K562 (cell line): ENCODE data around the gene HES5. TPM values are rescaled to one million over a fixed set of nuclear protein-coding genes. Genes with fewer than 3 reads are reported as not detected.
A peak's percentile ranks its signal among the peaks of the same experiment; 100 is the strongest.

Experiments used
- ATAC-seq: fragments of 200-7000 bp; cut with Tn5 transposase; 3 replicates; pipeline ENCODE4 v1.9.1; 2020; ENCODE audit warnings: moderate library complexity
- BruUV-seq: library from RNA; stranded (reverse); fragments of 400-500 nt; replicated peaks from 2 replicates; lab custom pipeline; 2021; lab: Mats Ljungman, UMichigan
- CTCF ChIA-PET: fragments of 300-600 bp; formaldehyde crosslinking; extraction: SDS; loops from one replicate; lab custom pipeline; 2021; ENCODE audit warnings: low intra/inter-chr PET ratio; lab: Yijun Ruan, JAX
- POLR2A ChIA-PET: fragments of 300-600, 350-650 bp; sonication (Branson Sonifier 250); formaldehyde crosslinking; extraction: SDS; loops from one replicate; lab custom pipeline; 2021; ENCODE audit warnings: antibody characterized with exemption, inconsistent platforms; lab: Yijun Ruan, JAX
- DNase-seq, 4 experiments: peaks; one replicate each; pipeline versions ENCODE4 v3.0.0 to v3.0.0-alpha.2; 2011 to 2018; ENCODE audit warnings: low spot score in 3 of 4, mixed read lengths in 3 of 4; ENCODE audit errors: extremely low read depth in 1 of 4
- FAIRE-seq: peaks from 2 replicates; lab custom pipeline; 2011; peaks lifted over from hg19 to GRCh38; lab: Jason Lieb, UNC
- H2AFZ ChIP-seq: 2 replicates; pipeline ENCODE4 v1.6.0; 2011; ENCODE audit warnings: low read depth, low read length, control low read depth, inconsistent platforms
- H3K27ac ChIP-seq: fragments of 200-600 bp; 3 replicates; pipeline ENCODE4 v1.8.0; 2011; ENCODE audit warnings: low read depth, mild to moderate bottlenecking, control low read depth, inconsistent platforms, low read length, moderate library complexity, mixed read lengths; ENCODE audit errors: extremely low read depth
- H3K27me3 ChIP-seq, 2 experiments: fragments of 300-600 bp in 1 of 2; 2 replicates in 1 of 2; 3 replicates in 1 of 2; pipeline versions ENCODE4 v1.6.0 to v1.8.0; 2011; ENCODE audit warnings: inconsistent platforms in 2 of 2, low read length in 2 of 2, mild to moderate bottlenecking in 1 of 2, mixed read lengths in 1 of 2, moderate library complexity in 1 of 2; ENCODE audit not compliant: control insufficient read depth in 2 of 2, insufficient read depth in 2 of 2
- H3K36me3 ChIP-seq: fragments of 300-600 bp; 3 replicates; pipeline ENCODE4 v1.8.0; 2011; ENCODE audit warnings: mild to moderate bottlenecking, low read length, inconsistent platforms; ENCODE audit not compliant: control insufficient read depth, insufficient read depth
- H3K4me1 ChIP-seq, 2 experiments: fragments of 200-600 bp in 1 of 2; replicated peaks in 1 of 2; 2 replicates in 1 of 2; 3 replicates in 1 of 2; pipeline versions ENCODE4 v1.5.1 to v1.8.0; 2011; ENCODE audit warnings: inconsistent platforms in 2 of 2, low read length in 2 of 2, mild to moderate bottlenecking in 1 of 2, mixed read lengths in 1 of 2, moderate library complexity in 1 of 2; ENCODE audit not compliant: control insufficient read depth in 2 of 2, insufficient read depth in 2 of 2
- H3K4me2 ChIP-seq: 2 replicates; pipeline ENCODE4 v1.6.1; 2011; ENCODE audit warnings: low read length, control low read depth, inconsistent platforms, mixed read lengths; ENCODE audit not compliant: insufficient read depth
- H3K4me3 ChIP-seq: fragments of 200-600 bp; sonication (generic), shearing (Covaris generic); 2 replicates; pipeline ENCODE4 v1.5.1; 2016; ENCODE audit warnings: control low read depth, inconsistent platforms
- H3K79me2 ChIP-seq: fragments of 200-600 bp; 3 replicates; pipeline ENCODE4 v1.8.0; 2011; ENCODE audit warnings: low read length, inconsistent platforms; ENCODE audit not compliant: control insufficient read depth, insufficient read depth
- H3K9ac ChIP-seq, 2 experiments: 2 replicates each; pipeline versions ENCODE4 v1.6.0 to v1.6.1; 2011; ENCODE audit warnings: low read depth in 2 of 2, low read length in 2 of 2, control low read depth in 1 of 2, inconsistent platforms in 1 of 2, mild to moderate bottlenecking in 1 of 2, mixed read lengths in 1 of 2; ENCODE audit not compliant: insufficient read depth in 1 of 2
- H3K9me1 ChIP-seq: one replicate; pipeline ENCODE4 v1.6.0; 2011; ENCODE audit warnings: inconsistent platforms, mild to moderate bottlenecking, low read length, moderate library complexity; ENCODE audit not compliant: control insufficient read depth, insufficient read depth
- H3K9me3 ChIP-seq: replicated peaks from 2 replicates; pipeline ENCODE4 v1.5.1; 2011; ENCODE audit warnings: low read depth, low read length, inconsistent platforms; ENCODE audit not compliant: control insufficient read depth, insufficient read depth
- H4K20me1 ChIP-seq: replicated peaks from 2 replicates; pipeline ENCODE4 v1.6.1; 2011; ENCODE audit warnings: low read length, inconsistent platforms, mixed read lengths; ENCODE audit not compliant: control insufficient read depth, insufficient read depth
- BCOR ChIP-seq: fragments of 450-650 bp; IDR thresholded peaks from 2 replicates; pipeline ENCODE4 v1.6.1; 2016
- ESRRA ChIP-seq: fragments of 450-650 bp; IDR thresholded peaks from 2 replicates; pipeline ENCODE4 v1.6.1; 2014; ENCODE audit warnings: low read depth, mild to moderate bottlenecking, moderate library complexity, borderline replicate concordance
- ETS2 ChIP-seq: IDR thresholded peaks from 2 replicates; pipeline ENCODE4 v1.6.1; 2016; ENCODE audit warnings: borderline replicate concordance, missing genetic modification characterization, mild to moderate bottlenecking, moderate library complexity, missing compliant biosample characterization; ENCODE audit not compliant: poor library complexity, severe bottlenecking
- FOXA1 ChIP-seq: fragments of 450-650 bp; IDR thresholded peaks from 2 replicates; pipeline ENCODE4 v1.6.1; 2016; ENCODE audit warnings: mild to moderate bottlenecking, borderline replicate concordance
- HOMEZ ChIP-seq: fragments of 250-450 bp; sonication (Bioruptor Pico); IDR thresholded peaks from 2 replicates; pipeline ENCODE4 v1.4.0; 2020; ENCODE audit warnings: mild to moderate bottlenecking, moderate library complexity
- KAT8 ChIP-seq: fragments of 450-650 bp; IDR thresholded peaks from 2 replicates; pipeline ENCODE4 v1.6.1; 2016; ENCODE audit warnings: low read depth, mild to moderate bottlenecking
- KDM1A ChIP-seq, 2 experiments: fragments of 450-650 bp; IDR thresholded peaks; 2 replicates each; pipeline ENCODE4 v1.6.1; 2016; ENCODE audit warnings: mild to moderate bottlenecking in 2 of 2
- MYBL2 ChIP-seq, 2 experiments: fragments of 450-650 bp in 1 of 2; sonication (generic) in 1 of 2; formaldehyde crosslinking in 1 of 2; IDR thresholded peaks; 2 replicates each; pipeline versions ENCODE4 v1.6.1 to v1.8.1; 2017 to 2022; ENCODE audit warnings: borderline replicate concordance in 1 of 2, inconsistent platforms in 1 of 2, low read depth in 1 of 2, mild to moderate bottlenecking in 1 of 2, missing genetic modification reagents in 1 of 2, moderate library complexity in 1 of 2
- PCBP2 ChIP-seq: fragments of 200-400 bp; formaldehyde crosslinking; IDR thresholded peaks from 2 replicates; pipeline ENCODE4 v1.6.1; 2018; ENCODE audit warnings: low read length, low read depth, mild to moderate bottlenecking, moderate library complexity; ENCODE audit not compliant: poor library complexity, severe bottlenecking
- PRMT5 ChIP-seq: sonication (generic); formaldehyde crosslinking; IDR thresholded peaks from 2 replicates; pipeline ENCODE4 v1.5.0; 2020; ENCODE audit warnings: missing genetic modification reagents
- PTBP1 ChIP-seq: fragments of 200-400 bp; formaldehyde crosslinking; IDR thresholded peaks from 2 replicates; pipeline ENCODE4 v1.6.1; 2017; ENCODE audit warnings: low read depth, low read length
- TAF1 ChIP-seq: IDR thresholded peaks from 2 replicates; pipeline ENCODE4 v1.6.1; 2011; ENCODE audit warnings: mild to moderate bottlenecking, low read length, moderate library complexity; ENCODE audit not compliant: insufficient read depth, control insufficient read depth, severe bottlenecking; ENCODE audit errors: extremely low read depth
- TCF7 ChIP-seq: sonication (generic); IDR thresholded peaks from 2 replicates; pipeline ENCODE4 v1.6.1; 2016; ENCODE audit warnings: antibody characterized with exemption, borderline replicate concordance
- TCFL5 ChIP-seq: fragments of 250-450 bp; sonication (Bioruptor Pico); conservative IDR thresholded peaks from 2 replicates; pipeline ENCODE4 v1.6.1; 2021; ENCODE audit warnings: mild to moderate bottlenecking, moderate library complexity, matching md5 sums
- THAP12 ChIP-seq: fragments of 250-450 bp; sonication (Bioruptor Pico); IDR thresholded peaks from 2 replicates; pipeline ENCODE4 v1.9.0; 2021; ENCODE audit warnings: mild to moderate bottlenecking, inconsistent platforms
- USF2 ChIP-seq: sonication (generic); formaldehyde crosslinking; IDR thresholded peaks from 2 replicates; pipeline ENCODE4 v1.5.0; 2020; ENCODE audit warnings: missing genetic modification reagents
- WGBS: fragments of 100-300 bp; shearing (Covaris generic); methylation state at CpG from one replicate; pipeline ENCODE4 v1.1.6; 2016; ENCODE audit warnings: low coverage, mixed read lengths; ENCODE audit not compliant: insufficient coverage; ENCODE audit errors: missing lambda C conversion rate; 5-methylcytosine and 5-hydroxymethylcytosine counted together
- in situ Hi-C: fragments of 300-500 bp; cut with MboI; formaldehyde crosslinking; loops from 4 replicates; pipeline ENCODE4 v1.15.0; 2018; ENCODE audit warnings: inconsistent platforms, mixed read lengths
- intact Hi-C: fragments of 100-400 bp; cut with micrococcal nuclease; formaldehyde crosslinking; loops from 2 replicates; pipeline ENCODE4 v1.14.2; 2022
- polyA plus RNA-seq, 8 experiments: library from polyadenylated mRNA; depleted of rRNA in 4 of 8; stranded (reverse) in 5 of 8; unstranded in 3 of 8; fragments of >200 nt; fragmentation: Nextera tagmentation in 2 of 8; fragmentation: Illumina TruSeq in 1 of 8; extraction: Ambion mirVana in 2 of 8; extraction: Trizol in 1 of 8; gene quantifications; 2 replicates each; pipeline versions ENCODE4 v1.2.1 to v1.2.3, GENCODE V29; 2011 to 2014; ENCODE audit warnings: inconsistent platforms in 1 of 8, missing spikeins in 1 of 8
- total RNA-seq, 7 experiments: library from RNA; depleted of rRNA in 6 of 7; stranded (reverse); fragments of >200 nt in 6 of 7; fragmentation: Illumina TruSeq in 2 of 7; extraction: Trizol in 2 of 7; gene quantifications; 2 replicates each; pipeline versions ENCODE4 v1.2.1 to v1.2.3, GENCODE V29; 2011 to 2021; ENCODE audit warnings: low replicate concordance in 1 of 7

Gene HES5
- total and polyA plus RNA-seq, 9 of the 15 experiments (the other 6 are each of a cell fraction or from before 2014, with no cell fraction given), result not detected

DNA sequence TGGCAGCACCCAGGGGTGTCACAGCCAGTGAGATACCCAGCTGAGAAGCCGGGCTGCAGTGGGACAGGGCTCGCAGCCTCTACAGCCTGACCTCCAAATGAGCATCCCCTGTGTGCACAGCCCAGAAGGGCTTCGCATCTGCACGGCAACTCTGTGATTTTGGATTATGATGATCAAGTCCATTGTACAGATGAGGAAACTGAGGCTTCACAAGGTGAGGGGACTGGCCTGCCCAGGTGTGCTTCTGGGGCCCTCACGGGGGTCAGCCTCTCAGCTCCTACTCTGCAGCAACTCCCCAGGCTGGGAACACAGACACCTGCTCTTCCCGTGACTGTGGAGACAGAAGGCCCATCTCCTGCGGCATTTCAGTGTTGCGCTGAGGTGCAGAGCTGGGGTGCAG is 8.8 kb upstream of the HES5 start:
- peaks cover 33 to 78% of the 10 kb centered on the region in 2 experiments for H3K4me1 ChIP-seq
- H3K4me3 ChIP-seq, result no peak overlapping the region
- in situ Hi-C loops (loop anchor here (5.0 to 25.0 kb wide), 2 partner anchors 127 to 352 kb away; partner anchors contain the start of genes FAAP20 and PEX10), intact Hi-C loops (no loop called here)
- no peak for DNase-seq
- no peak overlapping the region for H2AFZ ChIP-seq
- H3K36me3 ChIP-seq, result no peaks in the 10 kb centered on the region
- H3K27ac ChIP-seq, result no peak overlapping the region
- H3K27me3 ChIP-seq, result peaks cover 10 to 38% of the 10 kb centered on the region in 2 experiments; a peak in 4 of 5 replicates
- H4K20me1 ChIP-seq, result no peaks in the 10 kb centered on the region
- ATAC-seq, result no peak
- CTCF ChIA-PET, result no interaction called here
- no peak overlapping the region for H3K9ac ChIP-seq
- no peak overlapping the region for H3K4me2 ChIP-seq
- H3K9me1 ChIP-seq, result peaks cover 3% of the 10 kb centered on the region
- BruUV-seq, result no TSS peak
- POLR2A ChIA-PET, result interaction anchor here (0.5 to 0.7 kb wide), 3 partner anchors 18 to 318 kb away, joined by 3 to 4 read pairs (median 3); no protein-coding TSS in a partner anchor
- H3K79me2 ChIP-seq, result no peaks in the 10 kb centered on the region
- H3K9me3 ChIP-seq, result no peaks in the 10 kb centered on the region
- no peak for FAIRE-seq
- WGBS, result 31% methylated on average over 8 of the region's 8 CpGs
- no peak for TF ChIP-seq MYBL2 (IDR thresholded peaks at IDR 0.05; ENCODE audit: low read depth)
- no peak for TF ChIP-seq MYBL2 (CRISPR knock-in tag; IDR thresholded peaks at IDR 0.05; ENCODE audit: borderline replicate concordance)
- TF ChIP-seq FOXA1, result no peak
- no peak for TF ChIP-seq TAF1
- no peak for TF ChIP-seq TCF7
- no peak for TF ChIP-seq HOMEZ (CRISPR knock-in tag)
- no peak for TF ChIP-seq ETS2
- TF ChIP-seq TCFL5, result no peak
- no peak for TF ChIP-seq PRMT5 (CRISPR knock-in tag)
- peak in 1 of 2 experiments; percentile 41; a peak in 2 of 4 replicates for TF ChIP-seq KDM1A (IDR thresholded peaks at IDR 0.05)
- TF ChIP-seq THAP12 (CRISPR knock-in tag), result no peak
- TF ChIP-seq USF2, result no peak
- TF ChIP-seq KAT8, result no peak
- no peak for TF ChIP-seq PCBP2
- TF ChIP-seq ESRRA, result no peak
- TF ChIP-seq PTBP1, result 0 out of 2 replicates have a peak, but pooled peaks have one; percentile 13
- TF ChIP-seq BCOR, result peak; percentile 83
